ENCODE results near the gene SPTBN4.

DNA sequence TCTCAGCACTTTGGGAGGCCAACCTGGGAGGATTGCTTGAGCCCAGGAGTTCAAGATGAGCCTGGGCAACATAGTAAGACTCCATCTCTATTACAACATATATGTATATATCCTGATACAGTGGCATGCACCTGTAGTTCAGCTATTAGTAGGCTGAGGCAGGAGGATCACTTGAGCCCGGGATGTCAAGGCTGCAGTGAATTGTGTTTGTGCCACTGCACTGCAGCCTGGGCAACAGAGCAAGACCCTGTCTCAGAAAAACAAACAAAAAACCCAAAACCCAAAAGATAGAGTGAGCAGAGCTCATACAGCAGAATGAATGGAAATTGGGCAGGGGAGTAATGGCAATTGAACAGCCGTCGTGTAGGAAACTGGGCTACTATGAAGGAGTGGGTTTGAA is 92.6 kb downstream of the SPTBN4 start:
- TF ChIP-seq, protein P1, sequence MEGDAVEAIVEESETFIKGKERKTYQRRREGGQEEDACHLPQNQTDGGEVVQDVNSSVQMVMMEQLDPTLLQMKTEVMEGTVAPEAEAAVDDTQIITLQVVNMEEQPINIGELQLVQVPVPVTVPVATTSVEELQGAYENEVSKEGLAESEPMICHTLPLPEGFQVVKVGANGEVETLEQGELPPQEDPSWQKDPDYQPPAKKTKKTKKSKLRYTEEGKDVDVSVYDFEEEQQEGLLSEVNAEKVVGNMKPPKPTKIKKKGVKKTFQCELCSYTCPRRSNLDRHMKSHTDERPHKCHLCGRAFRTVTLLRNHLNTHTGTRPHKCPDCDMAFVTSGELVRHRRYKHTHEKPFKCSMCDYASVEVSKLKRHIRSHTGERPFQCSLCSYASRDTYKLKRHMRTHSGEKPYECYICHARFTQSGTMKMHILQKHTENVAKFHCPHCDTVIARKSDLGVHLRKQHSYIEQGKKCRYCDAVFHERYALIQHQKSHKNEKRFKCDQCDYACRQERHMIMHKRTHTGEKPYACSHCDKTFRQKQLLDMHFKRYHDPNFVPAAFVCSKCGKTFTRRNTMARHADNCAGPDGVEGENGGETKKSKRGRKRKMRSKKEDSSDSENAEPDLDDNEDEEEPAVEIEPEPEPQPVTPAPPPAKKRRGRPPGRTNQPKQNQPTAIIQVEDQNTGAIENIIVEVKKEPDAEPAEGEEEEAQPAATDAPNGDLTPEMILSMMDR (IDR thresholded peaks at IDR 0.05): no peak
- TF ChIP-seq POLR2AphosphoS5 (IDR thresholded peaks at IDR 0.05) (no peak), EP300 (IDR thresholded peaks at IDR 0.05) (no peak)
